K562 (cell line): ENCODE measurements around the gene RACGAP1. TPM values are rescaled to one million over a fixed set of nuclear protein-coding genes. Genes with fewer than 3 reads are reported as not detected.

Experiments
- CBFA2T3 ChIP-seq: fragments of 450-650 bp; IDR thresholded peaks from 2 replicates; pipeline ENCODE4 v1.6.1; 2017
- DIDO1 ChIP-seq: fragments of 450-650 bp; IDR thresholded peaks from 2 replicates; pipeline ENCODE4 v1.6.1; 2016; ENCODE audit warnings: low read depth, missing biosample characterization, missing genetic modification characterization
- E2F3 ChIP-seq: fragments of 250-450 bp; sonication (Bioruptor Pico); IDR thresholded peaks from 2 replicates; pipeline ENCODE4 v1.4.0; 2020; ENCODE audit warnings: mild to moderate bottlenecking
- EHMT2 ChIP-seq: fragments of 450-650 bp; IDR thresholded peaks from 2 replicates; pipeline ENCODE4 v1.6.1; 2018; ENCODE audit warnings: antibody characterized with exemption
- ELF4 ChIP-seq: fragments of 450-650 bp; formaldehyde crosslinking; IDR thresholded peaks from 2 replicates; pipeline ENCODE4 v1.4.0; 2022; ENCODE audit warnings: missing genetic modification characterization
- ELK1 ChIP-seq: sonication (generic); formaldehyde crosslinking; IDR thresholded peaks from 2 replicates; pipeline ENCODE4 v1.8.1; 2022; ENCODE audit warnings: missing genetic modification reagents
- FOXK2 ChIP-seq, 2 experiments: fragments of 450-650 bp; IDR thresholded peaks in 1 of 2; conservative IDR thresholded peaks in 1 of 2; 2 replicates each; pipeline ENCODE4 v1.6.1; 2016; ENCODE audit warnings: low read depth in 2 of 2, mild to moderate bottlenecking in 1 of 2
- FOXM1 ChIP-seq, 2 experiments: fragments of 450-650 bp in 1 of 2; sonication (generic) in 1 of 2; formaldehyde crosslinking in 1 of 2; IDR thresholded peaks; 2 replicates each; pipeline versions ENCODE4 v1.6.1 to v1.9.0; 2017 to 2022; ENCODE audit warnings: low read depth in 2 of 2, mild to moderate bottlenecking in 2 of 2, missing genetic modification reagents in 1 of 2, moderate library complexity in 1 of 2
- HLTF ChIP-seq: fragments of 450-650 bp; IDR thresholded peaks from 2 replicates; pipeline ENCODE4 v1.6.1; 2016
- HNRNPL ChIP-seq: fragments of 200-400 bp; formaldehyde crosslinking; IDR thresholded peaks from 2 replicates; pipeline ENCODE4 v1.6.1; 2017; ENCODE audit warnings: low read depth, mild to moderate bottlenecking, low read length
- MITF ChIP-seq: IDR thresholded peaks from 2 replicates; pipeline ENCODE4 v1.6.1; 2014; ENCODE audit warnings: antibody characterized with exemption
- NUFIP1 ChIP-seq: fragments of 450-650 bp; IDR thresholded peaks from 2 replicates; pipeline ENCODE4 v1.6.1; 2018; ENCODE audit not compliant: partially characterized antibody
- POLR2B ChIP-seq: fragments of 450-650 bp; IDR thresholded peaks from 2 replicates; pipeline ENCODE4 v1.6.1; 2018; ENCODE audit warnings: low read depth; ENCODE audit not compliant: partially characterized antibody
- RAD51 ChIP-seq: fragments of 450-650 bp; IDR thresholded peaks from 2 replicates; pipeline ENCODE4 v1.7.1; 2016; ENCODE audit warnings: low read depth, mild to moderate bottlenecking, borderline replicate concordance
- SOX6 ChIP-seq: fragments of 450-650 bp; IDR thresholded peaks from 2 replicates; pipeline ENCODE4 v1.6.1; 2014; ENCODE audit warnings: mild to moderate bottlenecking
- STAT5A ChIP-seq: IDR thresholded peaks from 2 replicates; pipeline ENCODE4 v1.6.1; 2012; ENCODE audit warnings: low read length, inconsistent platforms, borderline replicate concordance
- SUPT5H ChIP-seq: fragments of 450-650 bp; IDR thresholded peaks from 2 replicates; pipeline ENCODE4 v1.6.1; 2016
- TCF3 ChIP-seq: sonication (generic); formaldehyde crosslinking; IDR thresholded peaks from 2 replicates; pipeline ENCODE4 v1.4.0; 2020; ENCODE audit warnings: mild to moderate bottlenecking, missing genetic modification reagents
- ZMIZ1 ChIP-seq, 2 experiments: fragments of 150-350 bp in 1 of 2; IDR thresholded peaks; 2 replicates each; pipeline ENCODE4 v1.6.1; 2012 to 2016; ENCODE audit warnings: low read depth in 2 of 2, low read length in 2 of 2, mild to moderate bottlenecking in 1 of 2, moderate library complexity in 1 of 2
- ZNF316 ChIP-seq: fragments of 450-650 bp; IDR thresholded peaks from 2 replicates; pipeline ENCODE4 v1.6.1; 2016
- ZNF384 ChIP-seq: IDR thresholded peaks from 2 replicates; pipeline ENCODE4 v1.6.1; 2012; ENCODE audit warnings: low read depth, low read length, improper control_type of control experiment
- ZNF511 ChIP-seq: sonication (generic); formaldehyde crosslinking; IDR thresholded peaks from 2 replicates; pipeline ENCODE4 v1.8.0; 2022; ENCODE audit warnings: mild to moderate bottlenecking, missing genetic modification reagents
- ZNF740 ChIP-seq, 3 experiments: fragments of 200-800 bp in 1 of 3; sonication (Bioruptor generic) in 1 of 3; sonication (generic) in 1 of 3; formaldehyde crosslinking in 1 of 3; IDR thresholded peaks; 2 replicates each; pipeline versions ENCODE4 v1.6.1 to v1.8.0; 2016 to 2022; ENCODE audit warnings: mild to moderate bottlenecking in 2 of 3, missing compliant biosample characterization in 2 of 3, missing genetic modification characterization in 2 of 3, missing genetic modification reagents in 1 of 3
- polyA plus RNA-seq, 8 experiments: library from polyadenylated mRNA; depleted of rRNA in 4 of 8; stranded (reverse) in 5 of 8; unstranded in 3 of 8; fragments of >200 nt; fragmentation: Nextera tagmentation in 2 of 8; fragmentation: Illumina TruSeq in 1 of 8; extraction: Ambion mirVana in 2 of 8; extraction: Trizol in 1 of 8; gene quantifications; 2 replicates each; pipeline versions ENCODE4 v1.2.1 to v1.2.3, GENCODE V29; 2011 to 2014; ENCODE audit warnings: inconsistent platforms in 1 of 8, missing spikeins in 1 of 8
- total RNA-seq, 7 experiments: library from RNA; depleted of rRNA in 6 of 7; stranded (reverse); fragments of >200 nt in 6 of 7; fragmentation: Illumina TruSeq in 2 of 7; extraction: Trizol in 2 of 7; gene quantifications; 2 replicates each; pipeline versions ENCODE4 v1.2.1 to v1.2.3, GENCODE V29; 2011 to 2021; ENCODE audit warnings: low replicate concordance in 1 of 7

The RACGAP1 gene
- total and polyA plus RNA-seq, 9 of the 15 experiments (the other 6 are each of a cell fraction or from before 2014, with no cell fraction given) = 56.4 to 92.9 (median 71.8) TPM

- no peak for TF ChIP-seq FOXM1 (IDR thresholded peaks at IDR 0.05; ENCODE audit: low read depth)
- no peak for TF ChIP-seq FOXM1 (CRISPR knock-in tag; IDR thresholded peaks at IDR 0.05; ENCODE audit: low read depth)
- no peak for TF ChIP-seq DIDO1 (tag)
- 0 out of 2 replicates have a peak, but pooled peaks have one; percentile 44 for TF ChIP-seq HLTF
- 0 out of 2 replicates have a peak, but pooled peaks have one; percentile 11 for TF ChIP-seq SOX6
- peak; percentile 23; the same call in 1 of the 2 replicates for TF ChIP-seq ZNF316
- no peak for TF ChIP-seq STAT5A
- TF ChIP-seq FOXK2 (conservative IDR thresholded peaks at IDR 0.05 in 1 of 2, IDR thresholded peaks at IDR 0.05 in 1 of 2; ENCODE audit: low read depth in 2 of 2) = peak in 1 of 2 experiments; percentile 57; a peak in 2 of 4 replicates
- TF ChIP-seq ELF4 = peak; percentile 32; the same call in 1 of the 2 replicates
- TF ChIP-seq HNRNPL = no peak
- no peak for TF ChIP-seq ZNF384
- no peak for TF ChIP-seq ZNF511 (CRISPR knock-in tag)
- peak; percentile 35; the same call in 1 of the 2 replicates for TF ChIP-seq TCF3 (CRISPR knock-in tag)
- TF ChIP-seq ELK1 = no peak
- peak; percentile 33 for TF ChIP-seq POLR2B
- TF ChIP-seq RAD51 = no peak
- TF ChIP-seq MITF = no peak
- TF ChIP-seq EHMT2 = peak; percentile 37; the same call in 1 of the 2 replicates
- no peak for TF ChIP-seq ZMIZ1 (IDR thresholded peaks at IDR 0.05; ENCODE audit: low read depth in 2 of 2, low read length in 2 of 2)
- TF ChIP-seq NUFIP1 = no peak
- no peak for TF ChIP-seq ZNF740 (CRISPR knock-in tag; IDR thresholded peaks at IDR 0.05)
- TF ChIP-seq ZNF740 (tag; IDR thresholded peaks at IDR 0.05) = no peak
- TF ChIP-seq E2F3 (CRISPR knock-in tag) = no peak
- TF ChIP-seq SUPT5H = no peak
- TF ChIP-seq CBFA2T3 = peak; percentile 57
Measured at GRCh38 chr12:50018968-50019367, 6.3 kb downstream of the RACGAP1 start (continued).
